DMS79 (cell line): Measurements from ENCODE around the gene DHX57.

Experiments
- DNase-seq: peaks from one replicate; lab custom pipeline; 2025; lab: John Stamatoyannopoulos, UW

DHX57 gene

DNA sequence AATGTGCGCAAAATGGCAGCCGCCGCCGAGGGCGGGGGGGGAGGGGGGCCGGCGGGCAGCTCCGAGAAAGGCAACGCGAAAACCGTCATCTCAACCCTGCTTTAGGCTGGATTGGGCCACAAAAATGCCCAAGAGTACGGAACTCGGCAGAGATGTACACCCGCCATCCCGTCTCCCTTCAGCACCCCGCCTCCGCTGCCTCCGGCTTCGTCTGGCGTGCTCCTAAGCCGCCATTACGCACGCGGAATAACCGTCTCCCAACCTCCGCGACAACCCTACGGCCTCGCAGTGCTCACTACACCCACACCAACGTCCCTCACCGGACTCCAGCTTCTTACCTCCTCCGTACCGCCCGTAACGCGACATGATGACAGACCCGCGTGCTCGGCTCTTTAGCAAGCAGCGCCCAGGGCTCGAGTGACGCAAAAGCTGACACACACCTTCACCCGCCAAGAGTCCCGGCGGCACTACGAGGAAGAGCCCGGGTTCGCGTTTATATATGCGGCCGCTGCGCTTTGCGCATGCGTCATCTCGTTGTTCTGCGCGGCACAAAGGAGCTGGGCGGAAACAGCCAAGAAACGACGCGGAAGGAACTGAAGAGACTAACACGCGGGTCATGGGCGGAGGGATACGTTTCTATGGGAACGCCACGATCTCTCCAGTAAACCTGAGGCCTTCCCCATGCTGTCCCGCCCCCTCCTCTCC is 124.7 kb downstream of the DHX57 start, which contains the start of gene SRSF7:
Gene SRSF7, minus strand, starts transcription at position 471 of the 705 bp plus-strand sequence. Its CDS starts 105 bp downstream, at position 366.
- DNase-seq, result peak; percentile 97

GRCh38 chr2:38750011-38750890 is 125.5 kb downstream of the DHX57 start:
- DNase-seq, result no peak

DNA sequence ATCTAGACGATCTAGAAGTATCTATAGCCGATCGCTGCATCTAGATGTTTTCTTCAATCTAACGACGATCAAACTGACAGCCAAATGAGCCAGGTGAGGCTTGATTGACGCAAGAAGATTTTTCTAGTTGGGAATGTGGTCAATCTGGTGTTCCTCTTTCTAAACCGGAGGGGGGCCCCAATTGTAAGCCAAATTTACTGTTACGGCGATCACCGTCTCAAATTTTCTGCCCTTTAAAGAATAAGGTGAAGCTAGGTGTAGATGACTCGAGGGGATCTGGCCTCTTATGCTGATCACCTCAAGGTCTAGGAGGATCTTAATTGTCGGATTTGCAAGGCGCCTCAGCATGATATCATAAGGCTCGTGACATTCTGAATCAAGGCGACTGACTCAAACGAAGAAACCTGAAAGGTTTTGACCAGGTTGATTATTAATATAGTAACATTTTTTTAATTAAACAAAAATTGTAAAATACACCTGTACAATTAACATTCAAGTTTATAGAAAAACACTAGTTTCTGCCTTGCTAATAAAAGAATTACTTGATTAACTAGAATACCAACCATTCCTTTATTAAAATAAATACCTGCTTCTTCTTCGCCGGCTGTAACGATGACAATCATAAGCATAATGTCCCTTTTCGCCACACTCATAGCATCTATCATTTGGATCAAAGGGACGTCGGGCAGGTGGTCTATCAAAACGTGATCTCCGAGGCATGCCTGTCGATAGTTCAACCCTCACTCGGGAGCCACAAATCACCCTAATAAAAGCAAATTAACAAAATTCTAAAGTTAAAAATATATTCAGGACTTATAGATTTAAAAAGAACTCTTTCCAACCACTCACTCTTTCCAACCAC is 126.6 kb downstream of the DHX57 start:
- no peak for DNase-seq

DNA sequence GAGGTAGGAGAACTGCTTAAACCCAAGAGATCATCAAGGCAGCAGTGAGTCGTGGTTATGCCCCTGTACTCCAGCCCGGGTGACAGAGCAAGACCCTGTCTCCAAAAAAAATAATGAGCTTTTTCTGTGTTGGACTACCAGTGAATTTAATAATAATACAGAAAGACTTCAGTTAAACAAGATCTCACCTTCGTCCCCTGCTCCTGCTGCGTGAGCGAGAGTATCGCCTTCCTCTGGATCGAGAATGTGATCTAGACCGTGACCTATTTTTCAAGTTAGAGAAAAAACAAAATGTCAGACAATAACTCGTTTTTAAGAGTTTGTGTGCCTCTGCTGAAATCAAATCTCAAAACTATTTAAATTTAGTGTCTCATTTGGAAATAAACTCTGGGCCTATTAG is 127.3 kb downstream of the DHX57 start:
- no peak for DNase-seq

DNA sequence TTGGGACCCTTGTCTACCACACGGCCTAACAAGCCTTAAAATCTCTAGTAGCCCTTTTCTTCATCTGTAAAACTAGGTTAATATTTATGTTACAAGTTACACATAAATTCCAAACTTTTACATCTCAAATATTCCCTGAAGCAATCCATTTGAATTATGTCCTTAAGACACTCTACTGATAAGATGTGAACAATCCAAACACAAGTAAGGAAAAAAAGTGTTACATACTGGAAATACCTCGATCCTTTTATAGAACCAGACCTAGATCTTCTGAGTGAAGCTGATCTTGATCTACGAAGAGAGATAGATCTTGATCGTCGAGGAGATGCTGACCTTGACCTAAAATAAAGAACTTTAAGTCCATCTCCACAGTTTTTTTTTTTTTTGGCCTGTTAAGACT is 127.9 kb downstream of the DHX57 start:
- DNase-seq, result no peak
